Cardiac muscle cell (in vitro differentiated cells and primary cell): ENCODE data around the gene TUBE1. TPM values are rescaled to one million over a fixed set of nuclear protein-coding genes. Genes with fewer than 3 reads are reported as not detected.

Experiments
- DNase-seq, 2 donors: peaks; one replicate each; pipeline versions ENCODE4 v3.0.0 to v3.0.0-alpha.2; 2010 to 2017; ENCODE audit warnings: low read depth in 1 of 2, low spot score in 1 of 2
- H3K27ac ChIP-seq: fragments of 200-600 bp; sonication (generic); 2 replicates; pipeline ENCODE4 v1.5.1; 2016
- H3K27me3 ChIP-seq: fragments of 200-600 bp; sonication (generic); 2 replicates; pipeline ENCODE4 v1.6.0; 2016; ENCODE audit warnings: control low read depth
- H3K36me3 ChIP-seq: fragments of 200-600 bp; sonication (generic); 2 replicates; pipeline ENCODE4 v1.5.1; 2016; ENCODE audit warnings: control low read depth
- H3K4me1 ChIP-seq: fragments of 200-600 bp; sonication (generic); 2 replicates; pipeline ENCODE4 v1.8.1; 2017; ENCODE audit warnings: low read depth, mild to moderate bottlenecking, mixed run types
- H3K4me3 ChIP-seq: fragments of 200-600 bp; sonication (generic); 2 replicates; pipeline ENCODE4 v1.5.1; 2016; ENCODE audit warnings: mild to moderate bottlenecking
- H3K9me3 ChIP-seq: fragments of 200-600 bp; sonication (generic); 2 replicates; pipeline ENCODE4 v1.5.1; 2017; ENCODE audit warnings: low read depth, mild to moderate bottlenecking, control low read depth
- polyA plus RNA-seq: library from polyadenylated mRNA; unstranded; fragments of >200 nt; fragmentation: Nextera tagmentation; extraction: Ambion mirVana; gene quantifications from 2 replicates; pipeline ENCODE4 v1.2.1, GENCODE V29; 2016
- total RNA-seq: library from RNA; depleted of rRNA; stranded (reverse); fragments of >200 nt; gene quantifications from 2 replicates; pipeline ENCODE4 v1.2.3, GENCODE V29; 2016
- TF ChIP-seq, protein P1 (sequence below): IDR thresholded peaks from 2 replicates; pipeline ENCODE4 v1.5.1; 2012; ENCODE audit warnings: low read depth, mild to moderate bottlenecking, low read length

Gene TUBE1
- total and polyA plus RNA-seq, 2 experiments from 2014 or later, result 22.5 to 42.8 TPM

DNA sequence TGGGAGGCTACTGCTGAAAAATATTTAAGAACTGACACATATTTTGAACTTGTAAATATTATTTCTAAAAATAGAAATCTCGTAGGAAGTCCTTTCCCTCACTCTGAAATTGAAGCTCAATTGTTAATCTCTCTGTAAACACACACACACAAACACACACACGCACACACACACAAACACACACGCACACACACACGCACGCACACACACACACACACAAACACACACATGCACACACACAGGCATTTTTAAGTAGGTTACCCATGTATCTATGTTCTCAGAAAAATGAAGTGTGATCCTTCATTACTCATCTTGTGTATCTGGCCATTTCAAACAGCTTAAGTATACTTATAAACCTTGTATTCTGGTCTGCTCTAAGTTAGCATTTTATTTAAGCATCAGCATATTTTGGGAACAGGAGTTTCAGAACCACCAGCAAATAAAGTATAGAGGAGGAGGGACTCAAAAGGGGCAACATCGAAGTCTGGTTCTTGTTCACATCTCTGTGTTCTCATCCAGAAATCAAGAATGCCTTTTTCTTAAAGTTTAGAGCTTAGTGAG, 21.8 kb downstream of the TUBE1 start:
- TF ChIP-seq, protein P1, sequence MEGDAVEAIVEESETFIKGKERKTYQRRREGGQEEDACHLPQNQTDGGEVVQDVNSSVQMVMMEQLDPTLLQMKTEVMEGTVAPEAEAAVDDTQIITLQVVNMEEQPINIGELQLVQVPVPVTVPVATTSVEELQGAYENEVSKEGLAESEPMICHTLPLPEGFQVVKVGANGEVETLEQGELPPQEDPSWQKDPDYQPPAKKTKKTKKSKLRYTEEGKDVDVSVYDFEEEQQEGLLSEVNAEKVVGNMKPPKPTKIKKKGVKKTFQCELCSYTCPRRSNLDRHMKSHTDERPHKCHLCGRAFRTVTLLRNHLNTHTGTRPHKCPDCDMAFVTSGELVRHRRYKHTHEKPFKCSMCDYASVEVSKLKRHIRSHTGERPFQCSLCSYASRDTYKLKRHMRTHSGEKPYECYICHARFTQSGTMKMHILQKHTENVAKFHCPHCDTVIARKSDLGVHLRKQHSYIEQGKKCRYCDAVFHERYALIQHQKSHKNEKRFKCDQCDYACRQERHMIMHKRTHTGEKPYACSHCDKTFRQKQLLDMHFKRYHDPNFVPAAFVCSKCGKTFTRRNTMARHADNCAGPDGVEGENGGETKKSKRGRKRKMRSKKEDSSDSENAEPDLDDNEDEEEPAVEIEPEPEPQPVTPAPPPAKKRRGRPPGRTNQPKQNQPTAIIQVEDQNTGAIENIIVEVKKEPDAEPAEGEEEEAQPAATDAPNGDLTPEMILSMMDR, result no peak
- no peaks in the 10 kb centered on the region for H3K9me3 ChIP-seq
- peaks cover 9% of the 10 kb centered on the region for H3K36me3 ChIP-seq
- no peak for DNase-seq
- H3K4me3 ChIP-seq, result no peak overlapping the region
- H3K27ac ChIP-seq, result no peak overlapping the region
- no peaks in the 10 kb centered on the region for H3K4me1 ChIP-seq
- no peaks in the 10 kb centered on the region for H3K27me3 ChIP-seq

DNA sequence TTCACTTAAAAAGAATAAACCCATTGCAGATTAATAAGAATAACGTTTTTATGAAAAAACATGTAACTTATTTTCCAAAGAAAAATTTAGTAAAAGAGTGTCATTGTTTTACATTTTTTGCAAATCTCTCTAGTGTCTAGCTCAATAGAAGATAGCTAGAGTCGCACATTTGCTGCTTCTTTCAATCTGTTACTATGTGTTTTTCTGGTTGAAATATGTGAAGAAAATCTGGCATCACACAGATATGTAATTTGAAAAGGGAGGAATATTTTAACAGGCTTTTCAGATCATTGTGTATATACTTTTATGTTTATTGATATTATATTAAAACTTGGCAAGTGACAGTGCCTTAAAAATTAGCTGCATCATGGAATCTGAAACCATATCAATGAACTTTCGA, 24.3 kb downstream of the TUBE1 start:
- no peaks in the 10 kb centered on the region for H3K27me3 ChIP-seq

DNA sequence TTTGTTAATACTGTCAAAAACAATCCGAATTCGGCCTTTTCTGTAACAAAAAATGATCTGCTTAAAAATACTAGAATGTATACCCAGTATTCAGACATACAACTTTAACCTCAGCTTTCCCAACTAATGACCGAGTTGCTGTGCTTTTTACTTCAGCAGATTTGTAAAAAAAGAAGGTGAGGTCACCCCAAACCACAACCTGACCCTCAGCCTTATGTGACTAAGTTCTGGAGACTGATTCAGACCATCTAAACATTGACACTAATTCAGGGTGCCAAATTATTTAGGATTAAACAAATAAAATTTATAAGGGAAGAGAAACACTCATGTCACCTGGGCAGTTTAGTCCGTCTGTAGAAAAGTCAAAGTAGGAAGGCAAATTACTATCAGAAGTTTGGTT, 25.7 kb downstream of the TUBE1 start:
- TF ChIP-seq, protein P1, result no peak
- Histone ChIP-seq H3K4me3 (no peak overlapping the region), H3K9me3 (no peaks in the 10 kb centered on the region), H3K36me3 (no peaks in the 10 kb centered on the region), H3K4me1 (no peaks in the 10 kb centered on the region), H3K27ac (no peak overlapping the region), H3K27me3 (no peaks in the 10 kb centered on the region)
- DNase-seq, result no peak

More for the DNA sequence above, 24.3 kb downstream of the TUBE1 start:
- Histone ChIP-seq H3K9me3 (no peaks in the 10 kb centered on the region), H3K4me3 (no peak overlapping the region), H3K4me1 (no peaks in the 10 kb centered on the region), H3K36me3 (no peaks in the 10 kb centered on the region), H3K27ac (no peak overlapping the region)
- TF ChIP-seq, protein P1, result no peak
- DNase-seq, result no peak

DNA sequence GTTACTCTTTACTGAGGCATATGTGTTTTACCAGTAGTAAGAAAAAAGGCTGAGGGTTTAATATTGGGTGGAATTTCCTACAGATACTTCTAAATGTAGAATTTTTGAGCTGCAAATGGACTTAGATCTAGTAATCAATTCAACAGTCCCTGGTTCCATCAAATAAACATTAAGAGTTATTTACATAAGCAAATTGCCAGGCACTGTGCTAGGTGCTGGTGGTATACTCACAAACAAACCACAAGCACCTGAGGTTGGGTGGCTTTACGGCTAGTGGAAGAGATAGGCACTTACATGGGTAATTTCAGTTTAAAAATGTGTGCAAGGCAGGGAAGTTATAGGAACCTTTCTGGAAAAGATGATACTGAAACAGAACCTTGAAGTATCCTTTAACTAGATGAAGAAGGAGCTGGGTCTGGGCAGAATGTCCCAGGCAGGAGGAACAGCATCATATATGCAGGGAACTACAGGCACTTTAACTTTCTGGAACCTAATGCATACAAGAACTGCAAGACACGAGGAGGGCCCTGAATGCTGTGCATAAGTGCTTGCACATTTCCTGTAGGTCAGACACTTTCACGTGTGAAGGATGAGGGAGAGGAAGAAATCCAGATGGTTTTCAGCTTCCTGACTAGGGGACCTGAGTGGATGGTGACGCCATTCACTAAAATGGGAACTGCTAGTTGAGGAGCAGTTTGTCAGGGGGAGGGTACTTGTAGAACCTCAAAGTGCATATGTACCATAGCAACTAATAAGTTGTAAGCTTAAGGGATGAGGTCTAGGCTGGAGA, 28.8 kb downstream of the TUBE1 start:
- no peak overlapping the region for H3K4me3 ChIP-seq
- no peaks in the 10 kb centered on the region for H3K27me3 ChIP-seq
- H3K27ac ChIP-seq, result no peak overlapping the region
- H3K36me3 ChIP-seq, result no peaks in the 10 kb centered on the region
- H3K4me1 ChIP-seq, result no peaks in the 10 kb centered on the region
- no peaks in the 10 kb centered on the region for H3K9me3 ChIP-seq
- DNase-seq, result no peak
- TF ChIP-seq, protein P1, result no peak

DNA sequence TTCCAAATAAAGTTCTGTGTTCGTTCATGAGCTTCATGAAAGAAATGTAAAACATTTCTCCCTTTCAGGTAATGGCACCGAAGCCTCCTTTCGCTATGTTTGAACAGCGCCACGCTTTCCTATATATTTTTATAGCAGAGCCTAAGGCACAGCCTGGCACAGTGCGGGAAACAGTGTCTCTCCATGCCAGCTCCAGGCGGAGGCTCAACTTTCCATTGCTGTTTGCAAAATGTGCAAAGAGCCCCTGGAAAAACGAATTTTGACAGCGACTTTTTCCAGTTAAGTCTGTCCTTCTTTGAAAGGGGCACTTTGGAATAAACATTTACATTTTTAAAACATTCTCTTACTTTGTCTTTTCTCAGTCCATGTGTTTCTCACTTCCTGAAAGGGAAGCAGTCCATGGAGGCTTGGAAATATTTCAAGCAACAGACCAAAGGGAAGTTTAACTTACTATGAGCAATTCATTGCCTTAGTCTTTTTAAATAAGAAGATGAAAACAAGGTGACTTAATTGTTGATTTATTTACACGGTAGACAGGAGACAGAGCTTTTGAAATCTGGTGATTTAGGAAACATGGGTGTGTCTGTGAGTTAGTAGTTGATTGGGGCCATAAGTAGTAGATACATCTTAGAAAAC, 32.6 kb downstream of the TUBE1 start:
- Histone ChIP-seq H3K27ac (no peak overlapping the region), H3K4me1 (no peaks in the 10 kb centered on the region), H3K36me3 (no peaks in the 10 kb centered on the region), H3K4me3 (no peak overlapping the region), H3K27me3 (no peaks in the 10 kb centered on the region), H3K9me3 (no peaks in the 10 kb centered on the region)
- DNase-seq, result no peak
- TF ChIP-seq, protein P1, result no peak
